T-helper 2 cell treated with Interferon-gamma antibody and Interleukin-4, amounts not matched to agents 100 ng/mL and 5 ng/mL, for 36 hours (primary cell): Measurements from ENCODE around the gene UBAP1L. TPM values are rescaled to one million over a fixed set of nuclear protein-coding genes. Genes with fewer than 3 reads are reported as not detected.

ENCODE experiments used
- intact Hi-C: fragments of 100-400 bp; cut with micrococcal nuclease; formaldehyde crosslinking; loops from one replicate; pipeline ENCODE4 v1.15.1; 2023
- total RNA-seq: library from RNA; stranded (reverse); gene quantifications from 2 replicates; pipeline ENCODE4 v1.2.3, GENCODE V29; 2022

The UBAP1L gene
- total RNA-seq, 1 donor from 2014 or later, result 5.9 TPM

DNA sequence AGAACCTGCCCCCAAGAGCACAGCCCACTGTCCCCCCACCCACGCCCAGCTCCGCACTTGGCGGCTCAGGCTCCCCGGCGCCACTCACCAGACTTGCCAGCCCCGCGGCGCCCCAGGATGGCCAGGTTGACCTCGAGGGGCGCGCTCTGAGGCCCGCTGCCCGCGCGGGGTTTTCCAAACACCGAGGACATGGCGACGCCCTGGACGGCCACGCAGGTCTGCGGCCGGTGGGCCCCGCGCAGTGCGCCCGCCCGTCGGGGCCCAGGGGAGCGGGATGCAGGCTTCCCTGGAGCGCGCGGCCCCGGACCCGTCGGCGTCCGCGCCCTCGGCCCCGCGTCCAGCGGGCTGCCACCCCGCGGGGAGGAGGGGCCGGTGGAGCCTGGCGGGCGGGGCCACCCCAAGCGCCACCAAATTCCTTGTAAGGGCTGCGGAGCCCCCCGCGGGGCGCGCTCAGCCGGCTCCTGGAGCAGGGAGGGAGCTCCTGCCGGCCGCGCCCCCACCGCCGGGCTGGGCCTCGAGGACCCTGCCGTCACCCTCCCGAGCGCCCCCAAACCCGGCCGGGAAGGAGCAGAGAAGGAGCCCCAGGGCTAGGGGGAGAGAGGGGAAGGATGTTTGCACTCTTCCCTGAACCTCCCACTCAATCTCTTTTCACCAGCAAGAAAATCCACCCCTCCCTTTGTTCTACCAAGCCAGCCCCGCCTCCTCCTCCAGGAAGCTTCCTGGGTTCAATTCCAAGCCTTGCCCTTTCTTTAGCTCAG lies 47.2 kb downstream of the UBAP1L start, which contains the start of gene RASL12:
Gene RASL12 (minus strand): TSS at position 347 of the 758 bp plus-strand sequence. CDS start 156 bp downstream, at position 191.
- intact Hi-C loops, result no loop called here

GRCh38 chr15:65067317-65067644 lies 47.7 kb downstream of the UBAP1L start:
- intact Hi-C loops, result no loop called here

- intact Hi-C loops, result no loop called here
Observed at GRCh38 chr15:65066635-65067316, 48.2 kb downstream of the UBAP1L start.

DNA sequence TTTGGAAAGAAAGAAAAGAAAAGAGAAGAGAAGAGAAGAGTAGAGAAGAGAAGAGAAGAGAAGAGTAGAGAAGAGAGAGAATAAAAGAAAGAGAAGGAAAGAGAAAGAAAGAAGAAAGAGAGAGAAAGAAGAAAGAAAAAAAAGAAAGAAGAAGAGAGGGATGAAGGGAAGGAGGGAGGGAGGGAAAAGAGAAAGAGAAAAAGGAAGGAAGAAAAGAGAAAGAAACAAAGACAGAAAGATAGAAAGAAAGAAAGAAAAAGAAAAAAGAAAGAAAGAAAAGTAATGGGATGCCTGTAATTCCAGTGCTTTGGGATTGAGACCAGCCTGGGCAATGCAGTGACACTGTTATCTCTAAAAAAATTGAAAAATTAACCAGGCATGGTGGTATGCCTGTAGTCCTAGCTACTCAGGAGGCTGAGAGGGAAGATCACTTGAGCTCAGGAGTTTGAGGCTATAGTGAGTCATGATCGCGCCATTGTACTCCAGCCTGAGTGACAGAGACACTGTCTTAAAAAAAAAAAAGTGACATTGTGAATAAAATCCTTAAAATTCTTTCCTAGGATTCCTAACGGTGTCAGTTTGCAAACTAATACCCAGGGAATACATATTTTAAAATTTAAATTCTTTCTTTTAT lies 48.9 kb downstream of the UBAP1L start:
- intact Hi-C loops, result no loop called here

DNA sequence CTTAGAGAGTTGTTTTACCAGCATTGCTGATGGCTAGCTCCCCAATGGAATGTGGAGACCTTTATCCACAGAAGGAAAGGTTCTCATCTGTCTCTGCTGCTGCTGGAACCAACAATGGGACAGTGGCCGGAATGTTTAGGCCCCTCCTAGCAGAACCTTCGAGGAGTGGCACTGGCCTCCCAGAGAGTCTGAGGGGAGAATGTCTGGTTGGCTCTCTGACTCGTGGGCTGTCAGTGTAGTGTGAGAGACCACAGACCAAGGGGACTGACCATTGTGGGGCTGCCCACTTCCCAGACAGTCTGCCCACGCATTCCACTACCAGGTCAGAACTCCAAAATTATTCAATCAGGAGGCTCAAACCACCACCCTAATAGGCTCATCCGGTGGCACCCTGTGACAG lies 52.3 kb downstream of the UBAP1L start:
- intact Hi-C loops, result no loop called here

DNA sequence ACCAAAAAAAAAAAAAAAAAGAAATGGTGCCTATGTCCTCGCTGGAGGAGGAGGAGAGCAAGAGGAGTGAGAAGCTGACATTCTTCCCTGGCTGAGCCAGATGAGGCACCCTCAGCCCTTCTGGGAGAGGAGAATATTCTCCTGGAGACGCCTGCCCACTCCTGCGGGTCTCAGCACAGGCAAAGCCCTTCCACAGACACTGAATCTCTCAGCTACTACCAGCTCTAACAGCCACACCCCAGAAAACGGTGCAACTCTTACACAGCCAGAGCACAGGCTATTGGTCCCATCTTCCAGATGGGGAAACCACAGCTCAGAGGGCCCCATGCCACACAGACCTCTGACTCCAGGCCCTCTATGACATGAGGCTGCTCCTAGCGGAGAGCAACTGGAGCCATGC lies 52.9 kb downstream of the UBAP1L start:
- intact Hi-C loops, result no loop called here

DNA sequence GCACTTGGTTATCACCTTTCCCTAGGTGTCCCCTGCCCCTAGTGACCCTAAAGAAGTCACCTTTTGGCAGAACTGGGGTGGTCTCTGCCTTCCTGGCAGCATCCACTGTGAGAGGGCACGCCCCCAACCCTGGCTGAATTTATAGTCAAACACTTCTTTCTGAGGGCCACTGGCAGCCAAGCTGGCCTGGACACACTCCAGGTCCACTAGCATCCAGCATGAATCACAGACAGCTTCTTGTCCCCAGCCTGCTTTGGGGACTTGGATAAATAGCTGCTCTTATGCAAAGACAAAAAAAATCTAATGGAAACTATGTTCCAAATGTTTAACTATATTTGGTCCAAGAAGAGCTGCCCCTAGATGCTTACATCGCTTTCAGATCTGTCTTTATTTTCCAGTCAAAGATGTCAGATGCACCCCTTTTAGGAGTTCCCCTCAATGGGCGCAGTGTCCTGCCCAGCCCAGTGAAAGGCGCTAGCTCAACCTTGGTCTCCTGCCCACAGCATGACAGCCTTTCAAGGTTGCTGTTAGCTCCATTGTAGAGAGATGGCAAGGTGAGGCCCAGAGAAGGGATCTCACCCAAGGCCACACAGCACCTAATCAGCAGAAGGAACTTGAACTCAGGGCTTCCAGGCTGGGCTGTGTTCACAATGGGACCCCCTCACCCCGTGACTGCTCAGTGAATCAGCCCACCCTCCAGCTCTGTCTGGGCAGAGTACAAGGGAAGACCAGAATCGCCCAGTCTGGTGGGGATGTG lies 54.2 kb downstream of the UBAP1L start:
- intact Hi-C loops, result no loop called here

- intact Hi-C loops, result no loop called here
Observed at GRCh38 chr15:65059931-65060596, 54.9 kb downstream of the UBAP1L start.

DNA sequence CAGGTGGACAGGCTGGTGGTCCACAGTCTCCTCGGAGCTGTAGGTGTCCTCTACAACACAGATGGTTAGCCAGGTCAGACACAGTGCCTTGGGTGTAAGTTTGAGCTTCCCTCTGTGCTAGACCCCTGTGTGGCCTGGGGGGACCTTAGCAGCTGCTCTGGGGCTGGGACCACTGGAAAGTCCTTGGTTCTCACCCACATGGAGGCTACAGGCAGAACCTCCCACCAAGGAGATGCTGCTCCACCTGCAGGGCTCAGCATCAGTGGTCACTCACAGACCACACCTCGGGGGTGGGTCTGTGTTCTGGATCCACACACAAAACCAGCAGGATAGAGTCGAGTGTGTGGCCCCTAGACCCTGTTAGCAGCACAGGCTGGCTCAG lies 55.6 kb downstream of the UBAP1L start:
- intact Hi-C loops, result no loop called here

DNA sequence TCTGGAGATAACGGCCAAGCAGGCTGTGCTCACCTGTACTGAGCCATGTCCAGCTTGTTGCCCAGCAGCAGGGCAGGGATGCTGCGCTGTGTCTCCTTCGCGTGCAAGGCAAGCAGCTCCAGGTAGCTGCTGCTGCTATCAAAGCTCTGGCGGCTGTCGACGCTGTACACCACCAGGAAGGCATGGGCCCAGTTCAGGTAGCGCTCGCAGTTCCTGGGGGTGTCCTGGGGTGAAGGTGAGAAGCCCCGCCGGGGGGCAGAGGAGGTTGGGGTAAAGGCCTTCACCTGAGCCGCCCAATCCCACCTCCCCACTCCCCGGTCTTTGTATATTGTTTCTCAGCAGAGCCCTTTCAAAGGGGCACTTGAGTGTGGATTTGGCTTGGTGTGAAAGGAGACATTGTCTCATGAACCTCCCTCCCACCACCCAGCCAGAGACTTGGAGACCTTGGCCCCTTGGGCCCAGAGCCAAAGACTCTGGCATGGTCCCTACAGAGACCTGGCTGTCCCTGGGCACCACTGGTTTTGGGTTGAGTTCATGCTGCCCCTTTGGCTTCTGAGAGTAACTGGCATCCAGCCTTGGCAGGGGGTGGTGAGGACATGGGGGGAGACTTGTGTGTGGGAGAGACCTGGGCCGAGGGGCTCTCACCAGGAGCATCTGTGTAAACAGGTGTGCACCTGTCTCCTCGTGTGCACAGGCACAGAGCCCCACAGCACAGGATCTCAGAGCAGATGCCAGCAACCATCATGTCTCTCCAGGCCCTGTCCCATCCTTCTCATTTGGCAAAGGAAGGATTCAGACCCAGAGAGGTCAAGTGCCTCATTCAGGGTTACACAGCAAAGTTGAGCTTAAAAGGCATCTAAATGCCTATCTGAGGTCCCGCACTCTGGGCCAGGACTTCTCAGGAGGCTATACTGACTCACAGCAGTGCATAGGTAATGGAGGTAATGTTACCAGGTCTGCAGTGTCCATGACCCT lies 56.3 kb downstream of the UBAP1L start:
- intact Hi-C loops, result no loop called here

GRCh38 chr15:65057549-65057940 lies 57.5 kb downstream of the UBAP1L start:
- intact Hi-C loops, result no loop called here

DNA sequence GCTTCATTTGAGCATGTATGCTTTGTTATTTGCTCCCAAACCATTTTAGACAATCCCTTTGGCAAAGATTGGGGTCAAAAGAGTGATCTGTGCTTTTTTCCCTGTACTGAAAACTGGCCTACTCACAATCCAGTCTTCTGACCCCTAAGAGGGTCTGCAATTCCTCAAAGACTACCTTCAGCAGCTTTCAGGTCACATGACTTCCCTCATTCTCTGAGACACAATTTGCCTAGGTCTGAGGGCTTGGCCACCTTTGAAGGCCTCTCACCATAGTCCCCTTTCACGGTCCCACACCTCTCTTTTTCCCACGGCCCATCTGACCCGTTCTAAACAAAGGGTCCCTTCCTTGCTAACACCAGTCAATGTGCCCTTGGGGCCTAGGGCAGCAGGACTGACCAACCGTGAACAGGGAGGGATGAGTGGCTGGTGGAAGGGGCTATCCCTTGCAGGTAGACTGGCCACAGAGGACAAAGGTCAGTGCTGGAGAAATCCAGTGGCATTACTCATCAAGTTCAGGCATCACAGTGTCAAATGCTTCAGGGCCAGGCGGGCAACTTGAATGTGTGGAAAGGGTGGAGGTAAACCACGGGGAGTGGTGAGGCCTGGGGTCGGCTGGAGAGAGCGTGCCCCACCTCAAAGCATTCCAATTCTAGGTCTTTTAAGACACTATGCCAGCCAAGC lies 58.0 kb downstream of the UBAP1L start:
- intact Hi-C loops, result no loop called here

GRCh38 chr15:65056106-65056505 lies 58.9 kb downstream of the UBAP1L start:
- intact Hi-C loops, result no loop called here

DNA sequence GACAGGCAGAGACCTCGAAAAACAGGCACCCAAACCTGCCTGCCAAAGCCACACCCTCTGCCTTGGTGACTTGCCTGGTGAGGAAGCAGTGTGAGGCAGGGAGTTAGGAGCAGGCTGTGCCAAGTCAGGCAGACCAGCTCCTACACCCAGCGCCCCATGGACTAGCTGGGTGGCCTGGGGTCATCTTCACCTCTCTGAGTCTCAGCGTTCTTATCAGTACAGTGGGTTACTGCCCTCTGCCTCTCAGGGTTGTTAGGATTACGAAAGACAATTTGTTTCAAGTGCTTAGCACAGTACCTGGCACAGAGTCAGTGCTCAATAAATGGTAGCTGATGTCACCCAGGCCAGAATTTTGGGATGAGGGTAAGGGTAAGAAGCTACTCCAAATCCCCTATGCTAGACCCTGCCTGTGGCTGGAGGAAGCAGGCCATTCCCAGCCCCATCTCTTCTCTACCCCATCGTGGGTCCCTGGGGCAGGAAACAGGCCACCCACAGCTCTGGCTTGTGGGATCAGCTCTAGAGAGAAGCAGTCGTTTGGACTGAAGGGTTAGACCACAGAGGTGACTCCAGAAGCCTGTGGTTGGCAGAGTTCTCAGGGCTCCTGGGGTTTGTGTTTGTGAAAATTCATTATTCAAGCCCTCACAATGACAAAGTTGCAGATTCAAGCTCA lies 59.7 kb downstream of the UBAP1L start:
- intact Hi-C loops, result no loop called here

- intact Hi-C loops, result loop anchor here (1.0 kb wide), 1 partner anchor 243 kb away; no protein-coding TSS in a partner anchor
Observed at GRCh38 chr15:65054333-65055200, 60.4 kb downstream of the UBAP1L start.

GRCh38 chr15:65052956-65053355 lies 62.0 kb downstream of the UBAP1L start:
- intact Hi-C loops, result no loop called here

GRCh38 chr15:65051266-65051665 lies 63.7 kb downstream of the UBAP1L start:
- intact Hi-C loops, result no loop called here

GRCh38 chr15:65050270-65050669 lies 64.7 kb downstream of the UBAP1L start:
- intact Hi-C loops, result no loop called here
